ENCODE results near the gene DLG2.

DLG2 gene

DNA sequence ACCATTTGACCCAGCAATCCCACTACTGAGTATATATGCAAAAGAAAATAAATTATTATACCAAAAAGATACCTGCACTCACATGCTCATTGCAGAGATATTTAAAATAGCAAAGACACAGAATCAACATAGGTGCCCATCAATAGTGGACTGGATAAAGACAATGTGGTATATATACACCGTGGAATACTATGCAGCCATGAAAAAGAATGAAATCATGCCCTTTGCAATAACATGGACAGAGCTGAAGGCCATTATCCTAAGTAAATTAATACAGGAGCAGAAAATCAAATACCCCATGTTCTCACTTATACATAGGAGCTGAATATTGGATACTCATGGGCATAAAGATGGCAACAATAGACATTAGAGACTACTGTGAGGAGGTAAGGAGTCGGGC is 68.7 kb downstream of the DLG2 start:
- no peak for DNase-seq (ENCODE audit: low spot score)

DNA sequence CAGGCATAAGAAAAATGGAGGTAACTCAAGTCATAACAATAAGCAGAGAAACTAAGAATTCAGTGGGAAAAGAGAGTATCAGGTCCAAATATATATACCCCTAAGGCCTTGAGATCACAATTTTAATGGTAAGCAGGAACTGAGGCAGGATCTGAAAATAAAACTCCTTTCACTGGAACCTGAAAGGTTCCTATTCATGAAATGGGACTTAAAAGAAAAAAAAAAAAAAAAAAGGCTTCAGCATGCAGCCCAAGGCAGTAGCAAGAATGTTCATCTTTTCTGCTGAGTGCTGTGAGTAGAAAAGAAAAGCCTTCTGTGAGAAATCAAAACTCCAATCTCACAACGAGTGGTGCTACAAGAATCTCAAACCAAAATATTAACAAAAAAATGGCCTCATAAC is 75.3 kb downstream of the DLG2 start:
- no peak for DNase-seq (ENCODE audit: low spot score)

GRCh38 chr11:85541683-85542082 is 85.5 kb downstream of the DLG2 start:
- no peak for DNase-seq (ENCODE audit: low spot score)

- DNase-seq (ENCODE audit: low spot score): no peak
Observed at GRCh38 chr11:85540635-85541205, 86.4 kb downstream of the DLG2 start.

DNA sequence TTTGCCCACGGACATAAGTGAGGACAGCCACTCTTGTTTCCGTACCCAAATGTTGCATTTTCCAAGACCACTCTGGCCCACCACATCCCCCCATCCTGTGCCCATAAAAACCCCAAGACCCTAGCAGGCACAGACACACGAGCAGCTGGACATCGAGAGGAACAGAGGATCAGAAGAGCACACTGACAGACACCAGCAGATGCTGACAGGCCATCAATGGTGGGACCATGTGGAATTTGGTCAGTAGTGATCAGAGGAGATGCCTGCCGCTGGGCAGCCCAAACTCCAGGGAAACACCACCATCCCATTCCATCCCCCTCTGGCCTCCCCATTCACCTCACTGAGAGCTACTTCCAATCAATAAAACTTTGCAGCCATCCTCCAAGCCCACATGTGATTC is 87.0 kb downstream of the DLG2 start:
- no peak for DNase-seq (ENCODE audit: low spot score)

- DNase-seq (ENCODE audit: low spot score): no peak
Observed at GRCh38 chr11:85539740-85540139, 87.4 kb downstream of the DLG2 start.

DNA sequence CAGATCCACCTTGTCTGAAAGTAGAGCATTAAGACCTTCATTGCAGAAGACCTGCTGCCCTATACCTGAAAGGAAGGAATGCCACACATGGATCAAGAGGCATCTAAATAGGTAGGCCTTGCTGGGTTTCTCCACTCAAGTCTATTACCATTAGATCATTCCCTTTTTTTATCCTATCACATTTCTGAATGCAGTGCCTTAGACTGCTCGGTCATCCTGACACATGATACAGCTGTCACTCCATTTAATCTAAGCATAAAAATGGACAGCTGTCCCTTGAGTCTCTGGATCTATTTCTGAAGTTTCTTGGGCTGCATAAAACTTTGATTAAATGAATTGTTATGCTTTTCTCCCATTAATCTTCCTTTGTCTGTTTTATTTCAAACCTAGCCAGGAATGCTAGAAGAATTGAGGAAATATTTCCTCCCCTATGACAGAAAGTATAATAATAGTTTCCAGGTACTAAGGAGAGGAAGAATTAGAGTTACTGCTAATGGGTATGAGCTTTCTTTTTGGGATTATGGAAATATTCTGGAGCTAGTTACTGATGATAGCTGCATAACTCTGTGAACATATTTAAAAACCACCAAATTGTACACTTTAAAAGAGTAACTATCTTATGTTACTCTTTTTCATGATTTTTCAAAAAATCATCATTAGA is 88.0 kb downstream of the DLG2 start:
- no peak for DNase-seq (ENCODE audit: low spot score)

DNA sequence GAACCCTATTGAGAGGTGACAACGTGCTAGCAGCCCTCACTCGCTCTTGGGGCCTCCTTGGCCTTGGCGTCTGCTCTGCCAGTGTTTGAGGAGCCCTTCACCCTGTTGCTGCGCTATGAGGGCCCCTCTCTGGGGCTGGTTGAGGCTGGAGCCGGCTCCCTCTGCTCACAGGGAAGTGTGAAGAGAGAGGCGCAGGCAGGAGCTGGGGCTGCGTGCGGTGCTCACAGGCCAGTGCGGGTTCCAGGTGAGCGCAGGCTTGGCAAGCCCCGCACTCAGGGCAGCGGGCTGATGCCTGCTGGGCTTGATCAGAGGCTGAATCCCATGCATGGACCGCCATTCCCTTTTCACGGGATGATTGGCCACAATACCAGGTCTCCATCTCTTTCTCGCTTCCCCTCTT is 90.7 kb downstream of the DLG2 start:
- DNase-seq (ENCODE audit: low spot score): no peak

DNA sequence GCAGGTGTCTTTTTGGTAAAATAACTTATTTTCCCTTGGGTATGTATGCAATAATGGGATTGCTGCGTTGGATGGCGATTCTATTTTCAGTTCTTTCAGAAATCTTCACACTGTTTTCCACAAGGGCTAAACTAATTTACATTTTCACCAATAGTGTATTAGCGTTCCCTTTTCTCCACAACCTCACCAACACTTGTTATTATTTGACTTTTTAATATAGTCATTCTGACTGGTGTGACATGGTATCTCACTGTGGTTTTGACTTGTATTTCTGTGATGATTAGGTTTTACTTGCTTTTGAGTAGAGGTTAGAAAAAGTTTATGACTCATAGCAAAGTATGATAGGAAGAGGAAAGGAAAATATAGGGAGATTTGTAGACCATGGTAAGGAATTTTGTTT is 92.3 kb downstream of the DLG2 start:
- DNase-seq (ENCODE audit: low spot score): no peak

GRCh38 chr11:85531191-85531897 is 95.8 kb downstream of the DLG2 start:
- no peak for DNase-seq (ENCODE audit: low spot score)

GRCh38 chr11:85530634-85531033 is 96.5 kb downstream of the DLG2 start:
- no peak for DNase-seq (ENCODE audit: low spot score)

- no peak for DNase-seq (ENCODE audit: low spot score)
Observed at GRCh38 chr11:85526564-85526963, 100.6 kb downstream of the DLG2 start.

DNA sequence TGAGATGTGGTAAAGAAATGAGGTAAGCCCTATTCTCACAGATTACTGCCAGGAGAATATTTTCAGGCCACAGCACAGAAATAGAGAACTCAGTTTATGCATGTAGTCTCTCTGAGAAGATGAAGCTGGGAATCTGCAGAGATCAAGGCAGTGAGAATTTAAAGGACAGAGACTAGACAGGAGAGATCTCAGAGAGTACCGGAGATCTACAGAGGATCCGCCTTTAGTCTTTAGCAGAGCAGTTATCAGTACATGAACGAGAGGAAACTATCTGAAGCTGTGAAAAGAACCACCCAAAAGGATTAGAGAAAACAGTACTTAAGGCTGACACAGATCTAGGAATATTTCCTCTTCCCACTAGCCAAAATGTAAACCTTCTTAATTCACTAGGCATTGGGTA is 101.5 kb downstream of the DLG2 start:
- no peak for DNase-seq (ENCODE audit: low spot score)

GRCh38 chr11:85517272-85517671 is 109.9 kb downstream of the DLG2 start:
- no peak for DNase-seq (ENCODE audit: low spot score)

GRCh38 chr11:85495918-85496317 is 131.2 kb downstream of the DLG2 start:
- no peak for DNase-seq (ENCODE audit: low spot score)

GRCh38 chr11:85494396-85494795 is 132.7 kb downstream of the DLG2 start:
- no peak for DNase-seq (ENCODE audit: low spot score)

DNA sequence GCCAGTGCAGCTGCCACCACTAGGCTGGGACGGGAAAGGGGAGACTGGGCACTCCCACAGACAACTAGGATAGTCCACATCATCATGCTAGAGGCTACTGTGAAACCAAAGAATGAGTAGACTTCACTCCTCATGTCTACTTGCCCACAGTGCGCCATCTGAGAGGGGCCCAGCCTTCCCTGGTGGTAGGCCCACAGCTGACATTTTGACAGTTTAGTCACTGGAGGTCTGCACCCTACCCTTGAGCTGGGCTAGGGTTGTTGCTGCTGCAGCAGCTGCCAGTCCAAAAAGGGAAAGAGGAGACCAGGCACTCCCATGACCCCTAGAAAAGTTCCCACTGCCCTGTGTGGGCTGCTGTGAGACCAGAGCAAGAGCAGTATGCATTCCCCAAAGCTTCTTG is 141.2 kb downstream of the DLG2 start:
- DNase-seq (ENCODE audit: low spot score): no peak

GRCh38 chr11:85483861-85484260 is 143.3 kb downstream of the DLG2 start:
- no peak for DNase-seq (ENCODE audit: low spot score)

GRCh38 chr11:85481862-85482261 is 145.3 kb downstream of the DLG2 start:
- DNase-seq (ENCODE audit: low spot score): no peak

- DNase-seq (ENCODE audit: low spot score): no peak
Observed at GRCh38 chr11:85475660-85476517, 151.3 kb downstream of the DLG2 start.

GRCh38 chr11:85472953-85473352 is 154.2 kb downstream of the DLG2 start:
- no peak for DNase-seq (ENCODE audit: low spot score)

- no peak for DNase-seq (ENCODE audit: low spot score)
Observed at GRCh38 chr11:85464283-85464682, 162.9 kb downstream of the DLG2 start.

Measured in SK-N-DZ (cell line).